Measurements from ENCODE around the gene PLA2G15. TPM values are rescaled to one million over a fixed set of nuclear protein-coding genes. Genes with fewer than 3 reads are reported as not detected.

The PLA2G15 gene
- total and polyA plus RNA-seq, 2 of the 13 experiments (the other 11 are each of a cell fraction or from before 2014, with no cell fraction given): 14.4 to 23.7 TPM

GRCh38 chr16:68244903-68245853, at the start of gene PLA2G15 (continued):
- TF ChIP-seq ZNF574 (CRISPR knock-in tag; IDR thresholded peaks at IDR 0.05) (peak; percentile 70; the same call in 1 of the 2 replicates), BCL3 (CRISPR knock-in tag; IDR thresholded peaks at IDR 0.05) (no peak), ZNF383 (CRISPR knock-in tag; IDR thresholded peaks at IDR 0.05; ENCODE audit: borderline replicate concordance) (no peak), ELF4 (CRISPR knock-in tag; IDR thresholded peaks at IDR 0.05; ENCODE audit: borderline replicate concordance) (peak; percentile 73; the same call in 1 of the 2 replicates), PBX2 (CRISPR knock-in tag; IDR thresholded peaks at IDR 0.05) (0 out of 2 replicates have a peak, but pooled peaks have one; percentile 16), PCBP1 (IDR thresholded peaks at IDR 0.05; ENCODE audit: borderline replicate concordance, low read depth, low read length) (0 out of 2 replicates have a peak, but pooled peaks have one; percentile 25), CREB1 (IDR thresholded peaks at IDR 0.05) (peak; percentile 76), CREB1 (CRISPR knock-in tag; IDR thresholded peaks at IDR 0.05) (no peak), AGO2 (optimal IDR thresholded peaks at IDR 0.05; ENCODE audit: low read depth, low read length) (no peak), HIC2 (CRISPR knock-in tag; IDR thresholded peaks at IDR 0.05; ENCODE audit: low read depth) (peak; percentile 53), SETDB1 (CRISPR knock-in tag; IDR thresholded peaks at IDR 0.05; ENCODE audit: borderline replicate concordance) (no peak), ZNF674 (CRISPR knock-in tag; IDR thresholded peaks at IDR 0.05; ENCODE audit: low read depth) (peak; percentile 90; the same call in 1 of the 2 replicates), ZSCAN25 (CRISPR knock-in tag; IDR thresholded peaks at IDR 0.05) (peak; percentile 74), SP5 (CRISPR knock-in tag; IDR thresholded peaks at IDR 0.05; ENCODE audit: borderline replicate concordance, low read depth) (peak; percentile 58; the same call in 1 of the 2 replicates), EP300 (IDR thresholded peaks at IDR 0.05; ENCODE audit: low read depth in 2 of 2, low read length in 2 of 2) (0 out of 4 replicates have a peak, but pooled peaks of 1 of the 2 experiments have one; percentile 23), EP300 (CRISPR knock-in tag; IDR thresholded peaks at IDR 0.05; ENCODE audit: borderline replicate concordance) (no peak), MXD1 (CRISPR knock-in tag; IDR thresholded peaks at IDR 0.05) (peak; percentile 91), ZNF235 (CRISPR knock-in tag; IDR thresholded peaks at IDR 0.05; ENCODE audit: borderline replicate concordance) (0 out of 2 replicates have a peak, but pooled peaks have one; percentile 65), ZNF703 (CRISPR knock-in tag; IDR thresholded peaks at IDR 0.05; ENCODE audit: borderline replicate concordance) (no peak), ZNF652 (CRISPR knock-in tag; IDR thresholded peaks at IDR 0.05; ENCODE audit: borderline replicate concordance, low read depth) (0 out of 2 replicates have a peak, but pooled peaks have one; percentile 8)

All from HepG2 (cell line).